Pons (tissue), 1 donor: ENCODE measurements around the gene PHF23.

ENCODE experiments used
- DNase-seq: peaks from one replicate; pipeline ENCODE4 v3.0.0-alpha.2; 2016; ENCODE audit warnings: low spot score

PHF23 gene

GRCh38 chr17:7237761-7238419, 1.4 kb downstream of the PHF23 start:
- peak; percentile 51 for DNase-seq

GRCh38 chr17:7237266-7237760, 1.9 kb downstream of the PHF23 start:
- DNase-seq: peak; percentile 14

GRCh38 chr17:7236808-7237207, 2.4 kb downstream of the PHF23 start:
- peak; percentile 7 for DNase-seq

GRCh38 chr17:7235693-7236665, 3.3 kb downstream of the PHF23 start:
- DNase-seq: no peak

- DNase-seq: peak; percentile 92
Measured at GRCh38 chr17:7234083-7234951, 4.9 kb downstream of the PHF23 start, which contains the start of gene DVL2. DVL2 (minus strand) TSS chr17:7234517; CDS start chr17:7234262, 255 bp downstream.

GRCh38 chr17:7233701-7234082, 5.6 kb downstream of the PHF23 start:
- peak; percentile 33 for DNase-seq

- DNase-seq: no peak
Measured at GRCh38 chr17:7232114-7232513, 7.1 kb downstream of the PHF23 start.

GRCh38 chr17:7229504-7229903, 9.8 kb downstream of the PHF23 start:
- no peak for DNase-seq

GRCh38 chr17:7228920-7229319, 10.3 kb downstream of the PHF23 start:
- DNase-seq: no peak

GRCh38 chr17:7226721-7227710, 12.2 kb downstream of the PHF23 start:
- no peak for DNase-seq

GRCh38 chr17:7225711-7226331, 13.4 kb downstream of the PHF23 start:
- no peak for DNase-seq

GRCh38 chr17:7224661-7225111, 14.6 kb downstream of the PHF23 start:
- no peak for DNase-seq

GRCh38 chr17:7224110-7224509, 15.1 kb downstream of the PHF23 start:
- DNase-seq: no peak

- no peak for DNase-seq
Measured at GRCh38 chr17:7223375-7223774, 15.9 kb downstream of the PHF23 start.

GRCh38 chr17:7222972-7223292, 16.3 kb downstream of the PHF23 start:
- DNase-seq: no peak

- DNase-seq: no peak
Measured at GRCh38 chr17:7222093-7222971, 16.9 kb downstream of the PHF23 start.

- DNase-seq: no peak
Measured at GRCh38 chr17:7221278-7222092, 17.8 kb downstream of the PHF23 start.

- no peak for DNase-seq
Measured at GRCh38 chr17:7220593-7221277, 18.5 kb downstream of the PHF23 start.
